GM18858 (cell line): ENCODE measurements around the gene TTYH1.
"Not testable (repeated sequence)": the region's sequence is repeated elsewhere in the genome, so short reads cannot be mapped to it uniquely, and the experiment has no call there.

Source experiments
- ATAC-seq: cut with Tn5 transposase; IDR thresholded peaks from one replicate; pipeline ENCODE4 v1.9.1; 2021; ENCODE audit not compliant: unreplicated experiment

The TTYH1 gene

DNA sequence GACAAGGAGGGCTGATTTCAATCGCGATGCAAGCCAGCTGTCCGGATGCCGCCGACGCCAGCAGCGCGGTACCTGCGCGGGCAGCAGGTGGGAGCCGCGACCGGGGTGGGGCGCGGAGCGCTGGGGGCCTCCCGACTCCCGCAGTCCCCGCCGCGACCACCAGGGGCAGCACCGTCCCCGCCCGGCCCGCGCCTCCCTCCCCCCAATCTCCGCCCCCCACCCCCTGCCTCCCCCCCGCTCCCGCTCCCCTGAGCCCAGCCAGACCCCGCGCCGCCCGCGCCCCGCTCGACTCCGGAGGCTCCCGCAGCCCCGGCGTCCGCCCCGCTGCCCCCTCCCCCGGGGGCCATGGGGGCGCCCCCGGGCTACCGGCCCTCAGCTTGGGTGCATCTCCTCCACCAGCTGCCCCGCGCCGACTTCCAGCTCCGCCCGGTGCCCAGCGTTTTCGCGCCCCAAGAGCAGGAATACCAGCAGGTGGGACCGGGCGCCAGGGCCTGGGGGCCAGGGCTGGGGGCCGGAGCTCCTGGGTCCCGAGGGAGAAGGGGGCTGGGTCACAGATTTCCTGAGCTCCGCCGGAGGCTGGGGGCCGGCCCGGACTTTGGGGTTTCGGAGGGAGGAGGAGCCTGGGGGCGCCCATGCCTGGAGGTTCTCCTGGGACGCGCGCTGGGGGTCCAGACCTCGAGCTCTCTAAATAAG, at the start of gene TTYH1:
Gene TTYH1, plus strand, starts transcription at position 257 of the 693 bp plus-strand sequence. Its CDS starts 89 bp downstream, at position 346.
- no peak for ATAC-seq

- ATAC-seq: not testable (repeated sequence)
Observed at GRCh38 chr19:54365798-54366197, 49.5 kb upstream of the TTYH1 start.

DNA sequence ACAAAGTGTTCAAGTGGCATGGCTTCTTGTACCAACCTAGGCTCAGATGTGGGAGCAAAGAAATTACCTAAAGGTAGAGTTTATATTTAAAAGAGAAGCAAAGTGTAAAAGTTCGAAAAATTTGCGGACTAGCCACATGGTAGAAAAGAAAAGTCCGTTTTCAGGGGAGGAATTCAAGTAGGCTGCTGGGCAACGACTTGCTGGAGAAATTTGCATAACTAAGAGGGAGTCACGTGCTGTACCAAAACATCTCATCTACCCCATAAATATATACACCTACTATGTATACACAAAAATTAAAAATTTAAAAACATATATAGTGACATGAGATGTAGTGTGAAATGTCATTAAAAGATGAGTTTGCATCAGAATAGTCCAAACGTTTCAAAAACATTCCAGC, 48.5 kb upstream of the TTYH1 start:
- ATAC-seq: no peak

DNA sequence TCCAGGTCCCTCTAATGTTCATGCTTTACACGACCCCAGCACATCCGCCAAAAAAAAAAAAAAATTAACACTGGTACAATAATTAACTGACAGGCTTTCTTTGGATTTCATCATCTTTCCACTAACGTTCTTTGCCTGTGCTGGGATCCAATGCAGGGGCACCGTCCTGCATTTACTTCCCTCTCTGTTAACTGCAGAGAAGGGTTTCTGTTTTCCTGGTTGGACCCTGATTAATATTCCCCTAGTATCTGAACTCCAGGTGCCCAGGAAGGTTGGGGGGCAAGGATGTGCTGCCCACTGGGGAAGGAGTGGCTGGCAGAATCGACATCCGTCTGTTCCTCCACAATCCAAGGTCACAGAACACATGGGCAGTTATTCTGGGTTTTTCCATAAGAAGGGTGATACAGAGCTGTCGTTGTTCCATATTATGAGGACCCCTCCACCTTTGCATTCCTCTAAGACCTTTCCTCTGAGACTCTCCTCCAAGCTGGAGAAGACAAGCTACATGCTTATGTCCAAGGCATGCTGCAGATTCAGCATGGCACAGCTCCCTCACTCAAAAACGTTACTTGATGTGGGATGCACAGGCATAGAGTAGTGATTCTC, 46.1 kb upstream of the TTYH1 start:
- ATAC-seq: no peak

GRCh38 chr19:54369688-54370433, 45.4 kb upstream of the TTYH1 start:
- not testable (repeated sequence) for ATAC-seq

DNA sequence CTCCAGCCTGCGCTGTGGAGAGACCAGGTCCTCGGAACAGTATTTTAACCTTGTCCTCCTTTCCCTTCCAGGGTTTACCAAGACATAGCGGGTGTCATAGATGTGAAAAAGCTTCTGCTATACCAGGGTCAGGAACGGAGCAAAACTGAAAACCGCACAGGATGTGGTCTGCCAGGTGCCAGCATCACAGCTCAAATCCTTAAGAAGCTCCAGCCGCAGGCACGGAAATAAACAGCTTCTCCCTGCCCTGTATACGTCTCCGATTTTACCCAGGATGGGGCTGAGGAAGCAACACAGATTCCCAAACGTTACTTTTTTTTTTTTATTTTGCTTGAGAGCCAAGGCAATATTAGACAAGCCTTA, 44.8 kb upstream of the TTYH1 start:
- not testable (repeated sequence) for ATAC-seq

DNA sequence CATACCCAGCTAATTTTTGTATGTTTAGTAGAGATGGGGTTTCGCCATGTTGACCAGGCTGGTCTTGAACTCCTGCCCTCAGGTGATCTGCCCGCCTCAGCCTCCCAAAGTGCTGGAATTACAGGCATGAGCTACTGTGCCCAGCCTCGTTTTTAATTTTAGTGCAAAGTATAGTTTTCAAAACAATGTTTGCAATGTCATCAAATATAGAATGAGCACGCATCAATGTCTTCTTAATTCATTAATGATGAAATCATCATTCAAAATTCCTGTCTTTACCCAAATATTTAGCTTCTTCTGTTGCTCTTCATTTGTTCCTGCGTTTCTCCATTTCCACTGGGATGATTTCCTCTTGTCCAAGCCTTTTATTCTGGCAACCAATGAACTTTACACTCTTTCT, 43.8 kb upstream of the TTYH1 start:
- ATAC-seq: not testable (repeated sequence)

DNA sequence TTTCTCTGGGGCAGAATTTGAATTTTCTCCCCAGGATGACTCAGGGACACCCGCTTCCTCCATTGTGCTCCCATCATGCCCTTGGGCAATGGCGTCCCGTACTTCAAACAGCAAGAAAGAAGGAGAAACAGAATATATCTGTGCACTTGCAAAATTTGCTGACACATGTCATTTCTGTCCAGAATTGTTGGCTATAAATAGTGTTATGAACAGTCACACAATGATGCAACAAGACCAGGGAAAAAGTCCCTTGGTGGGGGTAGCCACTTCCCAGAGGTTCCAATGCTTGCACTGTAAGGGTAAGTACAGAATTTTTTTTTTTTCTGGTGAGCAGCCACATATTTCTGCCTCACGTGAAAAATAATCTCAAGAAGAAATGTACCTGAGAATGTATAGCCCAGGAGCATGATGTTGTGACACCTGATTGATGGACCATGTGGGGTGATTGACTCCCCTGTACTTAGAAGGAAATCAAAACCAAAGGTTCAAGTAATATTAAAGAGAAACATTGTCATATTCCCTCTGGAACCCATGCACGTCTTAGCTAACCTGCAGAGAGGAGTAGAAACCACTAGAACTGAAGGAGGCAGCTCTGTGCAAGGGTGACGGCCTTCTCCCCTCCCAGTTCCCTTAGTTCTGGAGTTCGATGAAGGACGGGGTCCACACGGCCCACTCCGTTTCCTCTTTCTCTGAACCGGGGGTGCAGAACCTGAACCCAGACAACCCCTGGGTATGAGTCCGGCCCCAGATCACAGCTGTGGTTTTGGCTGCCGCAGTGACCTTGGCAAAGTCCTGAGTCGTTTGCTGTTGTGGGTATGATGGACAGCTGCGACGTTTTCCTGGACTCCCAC, 41.3 kb upstream of the TTYH1 start:
- ATAC-seq: no peak

DNA sequence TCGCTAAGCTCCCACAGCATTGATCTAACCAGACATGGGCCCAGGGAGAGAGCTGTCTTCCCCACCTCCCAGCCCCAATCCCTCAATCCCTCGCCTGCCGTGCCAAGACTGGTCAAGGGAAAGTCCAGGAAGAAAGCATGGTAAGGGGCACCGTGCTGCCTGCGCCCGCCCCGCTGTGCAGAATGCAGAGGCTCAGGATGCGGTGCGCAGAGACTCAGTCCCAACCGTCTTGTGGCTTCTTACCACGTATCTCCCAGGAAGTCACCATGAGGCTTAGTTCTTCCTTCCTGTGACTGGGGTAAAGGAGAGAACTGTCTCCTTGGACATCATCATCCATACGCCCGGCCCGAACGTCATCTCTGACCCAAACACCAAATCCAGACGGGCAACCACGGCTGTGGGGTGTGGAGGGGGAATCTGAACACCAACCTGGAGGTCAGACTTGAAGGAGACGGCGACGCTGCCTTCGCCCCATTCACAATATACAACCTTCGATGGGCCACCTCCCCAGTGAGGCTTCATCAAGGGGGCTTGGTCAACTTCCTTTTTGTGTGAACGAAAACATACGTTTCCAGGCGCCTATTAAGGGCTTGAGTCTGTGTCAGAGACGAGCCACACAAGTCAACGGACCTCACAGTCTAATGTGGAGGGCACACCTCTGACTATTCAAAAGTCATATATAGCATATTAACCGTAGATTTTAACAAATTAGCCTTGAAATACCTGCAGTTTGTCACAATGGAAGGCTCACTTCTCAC, 39.9 kb upstream of the TTYH1 start:
- not testable (repeated sequence) for ATAC-seq

DNA sequence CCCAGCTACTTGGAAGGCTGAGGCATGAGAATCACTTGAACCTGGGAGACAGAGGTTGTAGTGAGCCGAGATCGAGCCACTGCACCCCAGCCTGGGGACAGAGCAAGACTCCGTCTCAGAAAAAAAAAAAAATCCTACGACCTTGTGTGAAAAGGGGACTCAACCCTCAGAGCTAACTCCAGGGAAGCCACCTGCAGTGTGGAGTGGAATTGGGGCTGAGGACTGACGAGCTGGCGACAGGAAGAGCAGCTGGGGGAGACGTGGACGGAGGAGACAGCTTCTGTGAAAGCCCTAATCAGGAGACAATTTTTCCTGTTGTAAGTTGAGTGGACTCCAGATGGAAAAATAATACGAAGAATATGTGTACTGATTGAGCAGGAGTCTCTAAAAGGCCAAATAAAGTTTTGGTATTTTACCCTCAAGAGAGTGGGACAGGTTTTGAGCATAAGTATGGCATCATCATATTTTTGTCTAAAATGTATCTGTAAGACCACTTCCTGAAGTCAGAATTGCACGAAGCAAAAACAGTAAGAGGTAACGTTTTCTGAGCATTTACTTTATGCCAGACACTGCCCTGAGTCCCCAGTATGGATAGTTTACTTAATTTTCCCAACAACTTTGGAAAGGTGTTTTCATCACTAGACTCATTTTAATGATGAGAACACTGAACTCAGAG, 38.5 kb upstream of the TTYH1 start:
- no peak for ATAC-seq

DNA sequence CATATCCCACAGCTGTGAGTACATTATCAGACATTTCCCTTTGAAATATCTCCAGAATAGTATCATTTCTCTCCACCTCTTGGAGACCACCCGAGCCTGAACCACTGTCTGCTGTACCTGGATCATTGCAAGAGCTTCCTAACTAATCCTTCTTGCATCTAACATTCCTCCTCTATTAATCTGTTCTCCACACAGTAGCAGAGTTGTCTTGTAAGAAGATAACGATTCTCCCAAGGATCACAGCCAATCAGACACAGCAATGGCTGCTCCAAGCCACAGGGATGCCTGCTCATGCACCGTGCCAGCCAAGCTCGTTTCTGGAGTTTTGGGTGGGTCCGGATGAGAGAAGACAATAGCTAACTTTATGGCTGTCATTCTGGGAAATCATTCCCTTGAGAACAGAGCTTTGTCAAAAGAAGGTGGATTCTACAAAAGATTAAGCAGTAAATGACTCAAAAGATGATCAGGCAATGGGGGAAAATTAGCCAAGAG, 36.0 kb upstream of the TTYH1 start:
- ATAC-seq: no peak

DNA sequence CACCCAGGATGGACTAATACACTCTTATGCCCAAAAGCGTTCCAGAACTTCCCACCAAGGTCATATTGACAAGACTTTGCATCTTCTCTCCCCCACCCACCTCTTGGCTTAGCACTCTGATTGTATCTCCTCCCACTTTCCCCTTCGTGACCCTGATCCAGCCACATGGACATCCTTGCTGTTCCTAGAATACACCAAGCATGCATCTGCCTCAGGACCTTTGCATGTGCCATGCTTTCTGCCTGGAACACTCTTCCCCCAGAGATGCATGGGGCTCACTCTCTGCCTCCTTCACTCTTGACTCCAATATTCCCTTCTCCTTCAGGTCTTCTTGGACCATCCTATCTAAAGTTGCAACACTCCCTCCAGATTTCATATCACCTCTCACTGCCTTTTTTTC, 34.4 kb upstream of the TTYH1 start:
- ATAC-seq: no peak

- ATAC-seq: not testable (repeated sequence)
Observed at GRCh38 chr19:54382041-54382440, 33.2 kb upstream of the TTYH1 start.

- ATAC-seq: no peak
Observed at GRCh38 chr19:54383330-54383729, 31.9 kb upstream of the TTYH1 start.

DNA sequence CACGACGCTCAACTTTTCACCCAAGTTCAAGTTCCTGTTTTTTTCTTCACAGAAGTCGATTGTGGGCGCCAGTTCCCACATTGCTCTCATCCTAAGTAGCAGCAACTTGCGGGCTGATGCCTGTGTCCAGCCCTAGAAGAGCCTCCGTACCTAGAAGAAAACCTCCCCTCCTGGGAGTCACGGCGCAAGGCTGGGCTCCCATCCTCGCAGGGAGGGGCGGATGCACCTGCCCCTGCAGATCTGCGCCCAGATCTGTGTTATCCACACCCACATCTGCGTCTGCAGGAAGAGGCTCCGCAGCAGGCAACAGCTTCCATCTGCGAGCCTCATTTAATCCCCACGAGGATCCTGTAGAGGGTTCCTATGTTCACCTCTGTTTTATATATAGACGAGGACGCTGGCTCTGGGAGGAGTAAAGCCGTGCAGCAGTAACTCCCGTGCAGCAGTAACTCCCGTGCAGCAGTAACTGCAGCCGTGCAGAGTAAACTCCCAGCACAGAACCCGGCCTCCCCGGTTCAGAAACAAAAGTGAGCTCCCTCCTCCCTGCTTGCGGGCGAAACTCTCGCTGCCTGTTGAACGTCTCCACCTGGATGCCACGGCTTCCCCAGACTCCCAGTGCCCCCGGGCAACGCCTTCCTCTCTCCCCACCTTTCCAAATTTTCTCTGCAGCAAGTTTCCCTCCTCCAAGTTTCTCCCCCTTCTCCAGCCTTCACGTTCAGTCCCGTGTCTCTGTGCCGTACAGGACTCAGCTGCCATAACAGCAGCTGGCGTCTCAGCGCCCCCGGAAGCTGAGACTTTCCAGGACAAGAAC, 27.1 kb upstream of the TTYH1 start:
- ATAC-seq: no peak

DNA sequence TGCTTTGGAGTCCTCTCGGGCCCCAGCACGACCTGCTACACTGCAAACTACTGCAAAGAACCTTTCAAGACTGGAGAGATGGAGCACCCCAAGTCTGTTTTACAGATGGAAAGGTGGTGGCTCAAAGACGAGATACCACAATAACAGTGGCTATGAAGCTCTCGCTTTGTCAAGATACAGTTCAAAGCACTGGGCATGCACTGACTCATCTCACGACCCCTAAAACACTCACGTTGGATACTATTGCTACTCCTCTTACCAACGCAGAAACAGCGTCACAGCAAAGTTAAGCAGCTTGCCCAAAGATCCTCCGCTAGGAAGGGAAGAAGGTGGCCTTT, 26.5 kb upstream of the TTYH1 start:
- no peak for ATAC-seq

GRCh38 chr19:54389553-54389952, 25.7 kb upstream of the TTYH1 start:
- ATAC-seq: no peak

- ATAC-seq: no peak
Observed at GRCh38 chr19:54390942-54391577, 24.2 kb upstream of the TTYH1 start.
